SKM-1 (cell line): ENCODE measurements around the gene ABCA7.

Experiments used
- DNase-seq: peaks from one replicate; lab custom pipeline; 2025; ENCODE audit not compliant: unreplicated experiment; lab: John Stamatoyannopoulos, UW

Gene ABCA7

DNA sequence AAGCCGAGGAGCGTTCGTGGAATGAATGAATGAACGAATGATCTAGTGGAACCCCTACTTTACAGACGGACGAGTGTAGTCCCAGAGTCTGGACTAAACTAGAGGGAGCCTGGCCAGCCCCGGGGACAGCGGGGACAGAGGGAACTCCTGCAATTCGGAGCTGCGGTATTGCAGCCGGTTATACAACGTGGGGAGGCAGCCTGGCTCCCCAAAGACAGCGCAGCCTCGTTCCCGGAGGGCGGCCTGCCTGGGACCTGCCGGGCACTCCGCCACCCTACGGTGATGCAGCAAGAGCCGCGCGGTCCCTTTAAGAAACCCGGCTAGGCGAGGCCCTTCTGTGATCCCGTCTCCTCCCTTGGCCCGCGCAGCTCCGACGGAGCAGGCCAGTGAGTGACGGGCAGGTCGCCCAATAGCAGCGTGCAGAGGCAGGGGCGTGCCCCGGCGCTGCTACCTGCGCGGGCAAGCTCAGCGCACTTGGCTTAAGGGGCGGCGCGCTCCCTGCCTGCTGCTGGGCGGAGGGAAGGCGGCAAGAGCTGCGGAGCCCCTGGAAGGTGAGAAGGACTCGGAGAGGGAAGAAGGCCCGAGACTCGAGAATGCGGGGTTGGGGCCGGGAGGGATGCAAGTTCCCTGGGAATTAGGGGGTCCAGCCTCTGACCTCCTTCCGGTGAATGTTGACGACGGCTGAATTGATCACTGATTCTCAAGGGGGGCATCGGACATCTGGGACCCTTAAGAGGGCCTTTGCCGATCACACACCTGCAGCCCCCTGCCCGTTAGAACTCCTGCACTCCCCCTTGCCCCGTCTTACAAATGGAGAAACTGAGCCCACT, at the start of gene ABCA7:
Gene ABCA7 (plus strand): TSS at position 462 of the 830 bp plus-strand sequence. CDS start 1,255 bp downstream, outside the sequence.
- DNase-seq = peak; percentile 89

DNA sequence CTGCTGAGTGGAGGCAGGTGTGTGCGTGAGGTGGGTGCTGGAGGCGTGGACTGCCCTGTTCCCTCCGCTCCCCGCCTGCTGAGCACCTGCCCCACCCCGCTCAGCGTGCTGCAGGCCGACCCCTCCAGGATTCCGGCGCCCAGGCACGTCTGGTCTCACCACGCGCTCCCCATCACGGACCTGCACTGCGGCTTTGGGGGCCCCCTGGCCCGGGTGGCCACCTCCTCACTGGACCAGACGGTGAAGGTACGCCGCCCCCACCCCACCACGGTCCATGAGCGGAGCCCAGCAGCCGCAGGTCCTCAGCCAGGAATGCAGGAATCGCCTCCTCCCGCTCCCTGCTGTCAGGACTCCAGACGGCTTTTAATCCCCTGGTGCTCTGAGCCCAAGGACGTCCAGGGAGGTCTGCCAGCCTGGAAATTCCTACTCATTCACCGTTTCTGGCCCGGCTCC, 49.8 kb upstream of the ABCA7 start:
- no peak for DNase-seq

- no peak for DNase-seq
These were observed 49.2 kb upstream of the ABCA7 start for GRCh38 chr19:990746-991145.

DNA sequence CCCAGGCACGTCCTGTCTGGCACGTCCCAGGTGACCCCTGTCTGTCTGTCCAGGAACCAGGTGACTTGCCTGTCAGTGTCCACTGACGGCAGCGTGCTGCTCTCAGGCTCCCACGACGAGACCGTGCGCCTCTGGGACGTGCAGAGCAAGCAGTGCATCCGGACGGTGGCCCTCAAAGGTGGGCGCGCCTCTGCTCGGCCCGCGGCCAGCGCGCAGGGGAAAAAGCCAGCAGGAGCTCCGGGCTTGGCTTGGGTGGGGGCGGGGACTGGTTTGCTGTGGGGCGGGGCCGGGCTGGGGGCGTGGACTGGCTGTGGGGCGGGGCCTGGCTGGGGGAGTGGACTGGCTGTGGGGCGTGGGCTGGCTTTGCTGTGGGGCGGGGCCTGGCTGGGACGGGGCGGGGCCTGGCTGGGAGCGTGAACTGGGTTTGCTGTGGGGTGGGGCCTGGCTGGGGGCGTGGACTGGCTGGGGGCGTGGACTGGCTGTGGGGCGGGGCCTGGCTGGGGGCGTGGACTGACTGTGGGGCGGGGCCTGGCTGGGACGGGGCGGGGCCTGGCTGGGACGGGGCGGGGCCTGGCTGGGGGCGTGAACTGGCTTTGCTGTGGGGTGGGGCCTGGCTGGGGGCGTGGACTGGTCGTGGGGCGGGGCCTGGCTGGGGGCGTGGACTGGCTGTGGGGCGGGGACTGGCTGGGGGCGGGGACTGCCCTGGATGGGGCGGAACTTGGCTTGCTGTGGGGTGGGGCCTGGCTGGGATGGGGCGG, 48.6 kb upstream of the ABCA7 start:
- DNase-seq = peak; percentile 49

DNA sequence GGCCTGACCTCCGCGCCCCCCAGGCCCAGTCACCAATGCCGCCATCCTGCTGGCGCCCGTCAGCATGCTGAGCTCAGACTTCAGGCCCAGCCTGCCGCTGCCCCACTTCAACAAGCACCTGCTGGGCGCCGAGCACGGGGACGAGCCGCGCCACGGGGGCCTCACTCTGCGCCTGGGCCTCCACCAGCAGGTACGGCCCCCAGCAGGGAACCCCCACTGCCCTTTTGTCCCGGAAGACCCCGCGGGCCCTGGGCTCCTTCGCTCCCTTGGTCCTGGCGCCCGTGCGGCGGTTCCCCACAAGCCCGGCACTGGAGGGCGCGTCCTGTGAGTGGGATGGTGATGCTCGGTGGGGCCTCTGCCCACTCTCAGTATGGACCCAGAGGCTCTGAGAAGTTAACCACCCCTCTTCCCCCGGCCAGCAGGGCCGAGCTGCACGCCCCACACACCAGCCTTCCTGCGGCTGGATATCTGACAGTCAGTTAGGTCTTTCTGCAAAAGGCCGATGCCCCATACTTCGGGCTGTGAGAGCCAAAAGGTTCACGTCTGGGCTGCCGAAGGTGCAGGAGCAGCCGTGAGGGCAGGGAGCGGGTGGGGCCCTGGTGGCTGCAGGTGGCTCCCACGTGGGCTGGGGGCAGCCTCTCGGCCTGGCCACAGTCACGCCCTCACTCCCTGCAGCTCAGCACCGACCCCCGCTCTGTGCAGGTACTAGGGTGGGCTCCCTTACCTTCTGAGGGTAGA, 47.8 kb upstream of the ABCA7 start:
- DNase-seq = no peak

- DNase-seq = no peak
These were observed 47.2 kb upstream of the ABCA7 start for GRCh38 chr19:992670-993055.

DNA sequence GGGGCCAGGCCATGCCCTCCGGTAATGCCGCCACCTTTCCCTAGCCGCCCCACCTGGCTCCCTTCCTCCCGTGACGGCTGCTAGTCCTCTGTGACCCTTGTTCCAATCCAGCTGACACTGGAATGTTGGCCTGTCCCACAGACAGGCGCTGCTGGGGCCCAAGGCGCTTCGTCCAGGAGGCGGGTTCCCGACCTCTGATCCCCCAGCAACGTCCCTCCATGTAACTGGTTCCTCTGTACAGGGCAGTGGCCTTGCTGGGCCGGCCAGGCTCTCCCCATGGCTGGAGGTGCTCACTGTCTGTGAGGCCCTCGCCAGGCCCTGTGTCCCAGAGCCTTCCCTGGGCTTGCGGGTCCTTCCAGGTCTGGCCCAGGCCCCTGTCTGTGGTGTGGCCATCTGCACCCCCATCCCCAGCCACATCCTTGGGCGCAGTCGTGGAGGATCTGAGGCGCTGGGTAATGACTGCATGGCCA, 46.5 kb upstream of the ABCA7 start:
- no peak for DNase-seq

GRCh38 chr19:993831-994393, 46.0 kb upstream of the ABCA7 start:
- DNase-seq = no peak

- DNase-seq = no peak
These were observed 45.4 kb upstream of the ABCA7 start for GRCh38 chr19:994516-994915.

- DNase-seq = no peak
These were observed 44.7 kb upstream of the ABCA7 start for GRCh38 chr19:995051-995827.

DNA sequence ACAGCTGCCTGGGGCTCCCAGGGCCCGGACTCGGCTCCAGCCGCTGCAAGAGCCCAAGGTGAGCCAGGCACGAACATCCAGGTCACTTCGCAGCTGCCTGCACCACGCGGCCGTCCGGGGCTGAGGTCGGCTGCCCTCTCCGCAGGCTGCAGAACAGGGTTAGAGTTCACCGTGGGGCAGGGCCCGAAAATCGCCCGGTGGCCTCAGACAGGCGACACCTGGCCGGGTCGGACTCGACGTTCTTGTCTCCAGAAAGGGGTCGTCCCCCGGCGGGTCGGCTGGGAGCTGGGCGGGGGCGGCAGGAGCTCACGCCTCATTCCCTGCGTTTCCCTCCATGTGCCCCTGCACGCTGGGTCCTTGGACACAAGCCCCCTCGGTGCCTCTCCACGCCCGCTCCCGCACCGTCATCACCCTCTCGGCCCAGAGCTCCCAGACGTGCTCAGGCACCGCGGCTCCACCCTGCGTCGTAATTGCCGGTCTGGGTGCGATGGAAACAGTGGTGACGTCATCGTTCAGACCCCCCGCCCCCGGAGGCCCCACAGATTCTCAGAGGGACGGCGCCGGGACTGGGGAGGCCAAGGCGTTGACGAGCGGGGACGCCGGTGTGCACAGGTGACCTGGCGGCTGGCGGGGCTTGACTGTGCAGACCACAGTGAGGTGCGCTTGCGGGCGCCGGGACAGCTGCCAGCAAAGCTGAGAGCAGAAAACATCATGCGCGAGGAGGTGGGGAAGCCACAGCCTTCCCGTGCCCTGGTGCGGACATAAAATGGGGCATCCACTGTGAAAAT, 43.7 kb upstream of the ABCA7 start:
- DNase-seq = no peak

GRCh38 chr19:998064-998463, 41.8 kb upstream of the ABCA7 start:
- no peak for DNase-seq

DNA sequence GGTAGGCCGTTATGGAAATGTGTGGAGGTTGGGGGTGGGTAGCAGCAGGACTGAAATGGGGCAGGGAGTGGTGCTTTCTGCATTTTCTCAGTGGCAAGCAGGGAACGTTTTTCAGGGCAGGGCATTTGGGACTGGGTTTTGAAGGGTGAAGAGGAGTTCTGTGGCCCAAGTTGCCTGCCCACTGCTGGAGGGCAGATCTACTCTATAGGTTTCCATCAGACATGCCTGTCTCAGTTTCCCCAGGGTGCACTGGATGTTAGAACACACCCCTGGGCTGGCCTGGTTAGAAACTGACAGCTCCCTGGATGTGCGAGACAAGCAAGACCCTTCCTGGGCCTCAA, 40.6 kb upstream of the ABCA7 start:
- no peak for DNase-seq

GRCh38 chr19:1000095-1000494, 39.8 kb upstream of the ABCA7 start, which contains the start of gene GRIN3B:
Gene GRIN3B, plus strand, starts transcription at chr19:1000419. Its CDS starts 19 bp downstream, at chr19:1000438.
- peak; percentile 38 for DNase-seq

- DNase-seq = no peak
These were observed 39.0 kb upstream of the ABCA7 start for GRCh38 chr19:1000591-1001537.

- DNase-seq = peak; percentile 17
These were observed 38.3 kb upstream of the ABCA7 start for GRCh38 chr19:1001538-1002166.

- no peak for DNase-seq
These were observed 37.3 kb upstream of the ABCA7 start for GRCh38 chr19:1002600-1002999.

DNA sequence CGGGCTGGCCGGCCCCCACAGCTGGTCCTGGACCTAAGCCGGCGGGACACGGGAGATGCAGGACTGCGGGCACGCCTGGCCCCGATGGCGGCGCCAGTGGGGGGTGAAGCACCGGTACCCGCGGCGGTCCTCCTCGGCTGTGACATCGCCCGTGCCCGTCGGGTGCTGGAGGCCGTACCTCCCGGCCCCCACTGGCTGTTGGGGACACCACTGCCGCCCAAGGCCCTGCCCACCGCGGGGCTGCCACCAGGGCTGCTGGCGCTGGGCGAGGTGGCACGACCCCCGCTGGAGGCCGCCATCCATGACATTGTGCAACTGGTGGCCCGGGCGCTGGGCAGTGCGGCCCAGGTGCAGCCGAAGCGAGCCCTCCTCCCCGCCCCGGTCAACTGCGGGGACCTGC, 36.6 kb upstream of the ABCA7 start:
- no peak for DNase-seq
